ENCODE results near the gene RD3L. TPM values are rescaled to one million over a fixed set of nuclear protein-coding genes. Genes with fewer than 3 reads are reported as not detected.

Gene RD3L
- total and polyA plus RNA-seq, 2 of the 13 experiments (the other 11 are each of a cell fraction or from before 2014, with no cell fraction given): not detected

DNA sequence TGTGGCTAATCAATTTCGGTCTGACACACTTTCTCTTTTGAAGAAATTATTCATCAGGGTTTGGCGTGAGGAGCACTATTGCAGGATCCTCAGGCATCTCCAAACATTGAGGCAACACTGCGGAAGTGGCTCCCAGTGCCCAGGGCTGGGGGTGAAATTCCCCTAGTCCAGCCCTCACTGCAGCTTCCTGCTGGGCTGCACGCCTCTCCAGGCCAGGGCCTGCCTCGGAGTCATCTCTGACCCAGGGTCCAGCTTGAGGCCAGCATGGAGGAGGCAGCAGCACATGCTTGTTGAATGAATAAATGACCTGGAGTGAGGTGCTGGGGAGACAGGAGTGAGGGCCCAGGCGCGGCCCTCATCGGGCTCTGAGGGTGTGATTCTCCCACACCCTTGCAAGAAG is 50.1 kb downstream of the RD3L start (continued):
- TF ChIP-seq CBX1 (IDR thresholded peaks at IDR 0.05; ENCODE audit: low read depth): no peak
- TF ChIP-seq ETV5 (CRISPR knock-in tag; IDR thresholded peaks at IDR 0.05; ENCODE audit: borderline replicate concordance): peak; percentile 85
- no peak for TF ChIP-seq ERF (CRISPR knock-in tag; IDR thresholded peaks at IDR 0.05)
- no peak for TF ChIP-seq ZKSCAN1 (IDR thresholded peaks at IDR 0.05; ENCODE audit: low read length)
- TF ChIP-seq NR2C2 (CRISPR knock-in tag; IDR thresholded peaks at IDR 0.05; ENCODE audit: borderline replicate concordance): no peak
- TF ChIP-seq ZNF234 (CRISPR knock-in tag; conservative IDR thresholded peaks at IDR 0.05): no peak
- no peak for TF ChIP-seq NR3C1 (CRISPR knock-in tag; IDR thresholded peaks at IDR 0.05)
- TF ChIP-seq GABPA (IDR thresholded peaks at IDR 0.05; ENCODE audit: low read depth, low read length): no peak
- peak; percentile 50; the same call in 1 of the 2 replicates for TF ChIP-seq GABPA (CRISPR knock-in tag; IDR thresholded peaks at IDR 0.05; ENCODE audit: low read depth)
- no peak for TF ChIP-seq ZBTB4 (CRISPR knock-in tag; IDR thresholded peaks at IDR 0.05; ENCODE audit: borderline replicate concordance)
- peak; percentile 60; the same call in 1 of the 2 replicates for TF ChIP-seq ZNF558 (CRISPR knock-in tag; IDR thresholded peaks at IDR 0.05; ENCODE audit: borderline replicate concordance)
- peak; percentile 59; the same call in 1 of the 2 replicates for TF ChIP-seq ZNF792 (CRISPR knock-in tag; IDR thresholded peaks at IDR 0.05)
- no peak for TF ChIP-seq CC2D1A (CRISPR knock-in tag; IDR thresholded peaks at IDR 0.05)
- peak; percentile 66 for TF ChIP-seq SAP130 (CRISPR knock-in tag; IDR thresholded peaks at IDR 0.05; ENCODE audit: low read depth)
- TF ChIP-seq, protein P1, sequence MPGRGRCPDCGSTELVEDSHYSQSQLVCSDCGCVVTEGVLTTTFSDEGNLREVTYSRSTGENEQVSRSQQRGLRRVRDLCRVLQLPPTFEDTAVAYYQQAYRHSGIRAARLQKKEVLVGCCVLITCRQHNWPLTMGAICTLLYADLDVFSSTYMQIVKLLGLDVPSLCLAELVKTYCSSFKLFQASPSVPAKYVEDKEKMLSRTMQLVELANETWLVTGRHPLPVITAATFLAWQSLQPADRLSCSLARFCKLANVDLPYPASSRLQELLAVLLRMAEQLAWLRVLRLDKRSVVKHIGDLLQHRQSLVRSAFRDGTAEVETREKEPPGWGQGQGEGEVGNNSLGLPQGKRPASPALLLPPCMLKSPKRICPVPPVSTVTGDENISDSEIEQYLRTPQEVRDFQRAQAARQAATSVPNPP (CRISPR knock-in tag; IDR thresholded peaks at IDR 0.05): no peak
- TF ChIP-seq ZSCAN20 (CRISPR knock-in tag; IDR thresholded peaks at IDR 0.05; ENCODE audit: borderline replicate concordance): no peak
- TF ChIP-seq, protein P2, sequence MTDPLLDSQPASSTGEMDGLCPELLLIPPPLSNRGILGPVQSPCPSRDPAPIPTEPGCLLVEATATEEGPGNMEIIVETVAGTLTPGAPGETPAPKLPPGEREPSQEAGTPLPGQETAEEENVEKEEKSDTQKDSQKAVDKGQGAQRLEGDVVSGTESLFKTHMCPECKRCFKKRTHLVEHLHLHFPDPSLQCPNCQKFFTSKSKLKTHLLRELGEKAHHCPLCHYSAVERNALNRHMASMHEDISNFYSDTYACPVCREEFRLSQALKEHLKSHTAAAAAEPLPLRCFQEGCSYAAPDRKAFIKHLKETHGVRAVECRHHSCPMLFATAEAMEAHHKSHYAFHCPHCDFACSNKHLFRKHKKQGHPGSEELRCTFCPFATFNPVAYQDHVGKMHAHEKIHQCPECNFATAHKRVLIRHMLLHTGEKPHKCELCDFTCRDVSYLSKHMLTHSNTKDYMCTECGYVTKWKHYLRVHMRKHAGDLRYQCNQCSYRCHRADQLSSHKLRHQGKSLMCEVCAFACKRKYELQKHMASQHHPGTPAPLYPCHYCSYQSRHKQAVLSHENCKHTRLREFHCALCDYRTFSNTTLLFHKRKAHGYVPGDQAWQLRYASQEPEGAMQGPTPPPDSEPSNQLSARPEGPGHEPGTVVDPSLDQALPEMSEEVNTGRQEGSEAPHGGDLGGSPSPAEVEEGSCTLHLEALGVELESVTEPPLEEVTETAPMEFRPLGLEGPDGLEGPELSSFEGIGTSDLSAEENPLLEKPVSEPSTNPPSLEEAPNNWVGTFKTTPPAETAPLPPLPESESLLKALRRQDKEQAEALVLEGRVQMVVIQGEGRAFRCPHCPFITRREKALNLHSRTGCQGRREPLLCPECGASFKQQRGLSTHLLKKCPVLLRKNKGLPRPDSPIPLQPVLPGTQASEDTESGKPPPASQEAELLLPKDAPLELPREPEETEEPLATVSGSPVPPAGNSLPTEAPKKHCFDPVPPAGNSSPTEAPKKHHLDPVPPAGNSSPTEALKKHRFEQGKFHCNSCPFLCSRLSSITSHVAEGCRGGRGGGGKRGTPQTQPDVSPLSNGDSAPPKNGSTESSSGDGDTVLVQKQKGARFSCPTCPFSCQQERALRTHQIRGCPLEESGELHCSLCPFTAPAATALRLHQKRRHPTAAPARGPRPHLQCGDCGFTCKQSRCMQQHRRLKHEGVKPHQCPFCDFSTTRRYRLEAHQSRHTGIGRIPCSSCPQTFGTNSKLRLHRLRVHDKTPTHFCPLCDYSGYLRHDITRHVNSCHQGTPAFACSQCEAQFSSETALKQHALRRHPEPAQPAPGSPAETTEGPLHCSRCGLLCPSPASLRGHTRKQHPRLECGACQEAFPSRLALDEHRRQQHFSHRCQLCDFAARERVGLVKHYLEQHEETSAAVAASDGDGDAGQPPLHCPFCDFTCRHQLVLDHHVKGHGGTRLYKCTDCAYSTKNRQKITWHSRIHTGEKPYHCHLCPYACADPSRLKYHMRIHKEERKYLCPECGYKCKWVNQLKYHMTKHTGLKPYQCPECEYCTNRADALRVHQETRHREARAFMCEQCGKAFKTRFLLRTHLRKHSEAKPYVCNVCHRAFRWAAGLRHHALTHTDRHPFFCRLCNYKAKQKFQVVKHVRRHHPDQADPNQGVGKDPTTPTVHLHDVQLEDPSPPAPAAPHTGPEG (CRISPR knock-in tag; IDR thresholded peaks at IDR 0.05): no peak
- no peak for TF ChIP-seq ZNF629 (CRISPR knock-in tag; conservative IDR thresholded peaks at IDR 0.05)
- no peak for TF ChIP-seq KLF15 (CRISPR knock-in tag; IDR thresholded peaks at IDR 0.05; ENCODE audit: borderline replicate concordance)
- TF ChIP-seq ZNF768 (CRISPR knock-in tag; IDR thresholded peaks at IDR 0.05): peak; percentile 91
- no peak for TF ChIP-seq PTBP1 (IDR thresholded peaks at IDR 0.05; ENCODE audit: low read depth, low read length, poor library complexity, severe bottlenecking)
- peak; percentile 43; the same call in 1 of the 2 replicates for TF ChIP-seq ZNF292 (CRISPR knock-in tag; IDR thresholded peaks at IDR 0.05; ENCODE audit: borderline replicate concordance, low read depth)
- TF ChIP-seq SP140L (CRISPR knock-in tag; IDR thresholded peaks at IDR 0.05; ENCODE audit: borderline replicate concordance): no peak
